ENCODE data around the gene TMEM69.

TMEM69 gene

DNA sequence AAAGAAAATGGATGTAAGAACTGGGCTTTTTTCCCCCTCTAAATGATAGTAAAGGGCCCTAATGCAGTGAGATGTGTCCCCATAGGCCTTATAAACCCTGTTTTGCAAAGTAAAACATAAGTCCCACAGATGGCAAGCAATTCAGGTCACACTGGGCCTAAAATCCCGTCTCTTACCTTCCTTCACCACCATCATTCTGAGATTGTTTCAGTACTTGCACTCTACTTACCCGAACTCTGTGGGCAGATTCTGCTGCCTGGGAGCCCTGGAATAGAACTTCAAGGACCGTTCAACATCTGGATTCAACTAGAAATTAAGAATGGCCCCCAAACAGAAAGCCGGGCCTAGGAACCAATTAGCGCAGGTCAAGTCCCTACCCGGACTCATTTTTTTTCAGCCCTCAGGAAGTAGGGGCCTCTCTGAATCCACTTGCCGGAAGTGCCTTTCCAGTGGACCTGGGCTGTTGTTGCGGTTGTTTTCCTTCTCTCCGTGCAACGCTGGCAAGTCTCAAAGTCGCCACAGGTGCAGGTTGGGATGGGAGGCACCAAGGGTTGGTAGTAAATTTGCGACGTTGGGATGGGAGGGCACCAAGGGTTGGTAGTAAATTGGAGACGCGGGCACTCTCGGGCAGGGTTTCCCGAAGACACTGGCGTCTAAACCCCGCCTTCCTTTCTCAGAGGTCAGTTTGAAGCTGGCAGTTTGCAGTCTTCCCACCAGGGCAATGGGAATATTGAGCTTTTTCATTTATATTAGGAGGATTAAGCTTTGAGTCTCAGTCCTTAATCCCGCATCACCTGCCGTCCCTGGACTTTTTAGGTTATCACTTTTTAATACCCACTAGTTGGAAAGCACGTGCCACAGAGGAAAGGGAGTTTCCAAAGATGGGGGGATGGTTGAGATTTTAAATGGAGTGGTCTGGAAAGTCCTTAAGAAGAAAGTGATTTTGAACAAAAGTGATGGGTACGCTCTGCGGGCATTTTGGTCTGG lies at the start of gene TMEM69:
TMEM69 (plus strand) TSS at position 428 of the 987 bp plus-strand sequence. CDS start 2,888 bp downstream, outside the sequence.
- TF ChIP-seq, protein P1, sequence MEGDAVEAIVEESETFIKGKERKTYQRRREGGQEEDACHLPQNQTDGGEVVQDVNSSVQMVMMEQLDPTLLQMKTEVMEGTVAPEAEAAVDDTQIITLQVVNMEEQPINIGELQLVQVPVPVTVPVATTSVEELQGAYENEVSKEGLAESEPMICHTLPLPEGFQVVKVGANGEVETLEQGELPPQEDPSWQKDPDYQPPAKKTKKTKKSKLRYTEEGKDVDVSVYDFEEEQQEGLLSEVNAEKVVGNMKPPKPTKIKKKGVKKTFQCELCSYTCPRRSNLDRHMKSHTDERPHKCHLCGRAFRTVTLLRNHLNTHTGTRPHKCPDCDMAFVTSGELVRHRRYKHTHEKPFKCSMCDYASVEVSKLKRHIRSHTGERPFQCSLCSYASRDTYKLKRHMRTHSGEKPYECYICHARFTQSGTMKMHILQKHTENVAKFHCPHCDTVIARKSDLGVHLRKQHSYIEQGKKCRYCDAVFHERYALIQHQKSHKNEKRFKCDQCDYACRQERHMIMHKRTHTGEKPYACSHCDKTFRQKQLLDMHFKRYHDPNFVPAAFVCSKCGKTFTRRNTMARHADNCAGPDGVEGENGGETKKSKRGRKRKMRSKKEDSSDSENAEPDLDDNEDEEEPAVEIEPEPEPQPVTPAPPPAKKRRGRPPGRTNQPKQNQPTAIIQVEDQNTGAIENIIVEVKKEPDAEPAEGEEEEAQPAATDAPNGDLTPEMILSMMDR (conservative IDR thresholded peaks at IDR 0.05): no peak; the same call in 1 of the 2 replicates
- peak; percentile 20; the same call in 1 of the 2 replicates for TF ChIP-seq ZFX (IDR thresholded peaks at IDR 0.05)

GRCh38 chr1:45640293-45640692 lies 47.7 kb upstream of the TMEM69 start:
- no peak for TF ChIP-seq ZFX (IDR thresholded peaks at IDR 0.05)
- TF ChIP-seq, protein P1 (conservative IDR thresholded peaks at IDR 0.05): no peak
- no peak overlapping the region for H3K27ac ChIP-seq

More for the DNA sequence above, at the start of gene TMEM69:
- H3K27ac ChIP-seq: peak within 1 kb of the TSS; percentile 95

DNA sequence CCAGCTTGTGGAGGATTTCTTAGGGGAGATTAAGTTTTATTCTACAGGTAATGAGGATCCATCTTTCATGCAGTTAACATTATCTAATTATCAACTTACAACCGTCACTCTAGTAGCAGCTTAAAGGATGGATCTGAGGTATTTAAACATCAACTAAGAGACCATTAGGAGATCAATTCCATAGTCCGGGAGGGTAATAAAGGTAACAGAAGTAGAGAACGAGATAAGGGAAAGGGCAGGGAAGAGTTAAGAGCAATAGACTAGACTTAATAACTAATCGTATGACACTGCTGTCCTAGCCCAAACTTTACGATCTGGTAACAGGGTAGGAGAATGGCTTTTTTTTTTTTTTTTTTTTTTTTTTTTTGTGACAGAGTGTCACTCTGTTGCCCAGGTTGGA lies 44.7 kb upstream of the TMEM69 start:
- TF ChIP-seq, protein P1 (conservative IDR thresholded peaks at IDR 0.05): no peak
- TF ChIP-seq ZFX (IDR thresholded peaks at IDR 0.05): no peak
- peak overlapping the region; percentile 39 for H3K27ac ChIP-seq

DNA sequence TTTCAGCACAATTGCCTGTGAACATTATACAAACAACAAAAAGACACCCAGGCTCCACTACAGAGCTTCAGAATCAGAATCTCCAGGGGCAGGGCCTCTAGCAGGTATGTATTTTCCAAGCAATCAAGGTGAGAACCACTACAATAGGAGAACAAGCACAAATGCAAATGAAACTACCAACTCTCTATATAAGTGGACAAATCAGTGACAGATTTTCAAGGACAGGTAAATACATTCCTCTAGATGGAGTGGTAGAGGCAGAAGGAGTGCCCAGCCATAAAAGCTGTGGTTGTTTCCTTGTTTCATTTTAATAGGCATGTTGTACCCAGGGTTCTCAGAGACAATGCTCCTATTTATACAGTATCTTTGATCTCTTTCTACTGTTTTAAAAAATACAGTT lies 44.0 kb upstream of the TMEM69 start:
- TF ChIP-seq ZFX (IDR thresholded peaks at IDR 0.05): no peak
- TF ChIP-seq, protein P1 (conservative IDR thresholded peaks at IDR 0.05): peak; percentile 80
- H3K27ac ChIP-seq: peak overlapping the region; percentile 39

DNA sequence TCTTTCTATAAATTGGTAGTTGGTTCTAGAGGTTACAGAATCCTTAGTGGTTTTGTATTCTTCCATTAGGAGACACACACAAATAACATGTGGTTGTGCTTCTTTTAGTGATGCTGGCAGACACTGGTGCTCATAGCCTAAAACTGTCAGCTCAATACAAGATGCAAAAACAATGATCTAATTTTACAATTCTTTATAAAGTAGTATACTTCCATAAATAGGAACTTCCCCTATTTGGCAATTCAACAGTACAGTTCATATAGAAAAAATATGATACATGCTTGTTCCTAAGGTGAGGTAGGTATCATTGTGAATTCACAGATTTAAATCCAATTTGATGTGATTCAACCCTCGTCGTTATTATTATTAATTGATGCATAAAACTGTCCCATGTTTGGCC lies 43.3 kb upstream of the TMEM69 start:
- H3K27ac ChIP-seq: no peak overlapping the region
- no peak for TF ChIP-seq ZFX (IDR thresholded peaks at IDR 0.05)
- TF ChIP-seq, protein P1 (conservative IDR thresholded peaks at IDR 0.05): no peak

GRCh38 chr1:45647248-45648021 lies 40.5 kb upstream of the TMEM69 start:
- no peak for TF ChIP-seq ZFX (IDR thresholded peaks at IDR 0.05)
- TF ChIP-seq, protein P1 (conservative IDR thresholded peaks at IDR 0.05): no peak
- H3K27ac ChIP-seq: no peak overlapping the region

All from C4-2B (cell line).